HG03135 (cell line): ENCODE results near the gene ITGAL.
A peak's percentile ranks its signal among the peaks of the same experiment; 100 is the strongest.
"Not testable (repeated sequence)": the region's sequence is repeated elsewhere in the genome, so short reads cannot be mapped to it uniquely, and the experiment has no call there.

Experiments used
- ATAC-seq: cut with Tn5 transposase; IDR thresholded peaks from one replicate; pipeline ENCODE4 v1.9.1; 2021; ENCODE audit warnings: mild to moderate bottlenecking, moderate library complexity; ENCODE audit not compliant: unreplicated experiment

The ITGAL gene

GRCh38 chr16:30472328-30472942 lies at the start of gene ITGAL:
Gene ITGAL (plus strand): TSS chr16:30472742. CDS start chr16:30472838, 96 bp downstream.
- ATAC-seq = peak; percentile 48

GRCh38 chr16:30428055-30428454 lies 44.5 kb upstream of the ITGAL start:
- ATAC-seq = no peak

- peak; percentile 7 for ATAC-seq
Observed at GRCh38 chr16:30429418-30429677, 43.2 kb upstream of the ITGAL start.

GRCh38 chr16:30429678-30430427 lies 42.7 kb upstream of the ITGAL start, which contains the start of gene DCTPP1:
Gene DCTPP1 (minus strand): TSS chr16:30430030. CDS start chr16:30429980, 50 bp downstream.
- ATAC-seq = peak; percentile 95

- peak; percentile 7 for ATAC-seq
Observed at GRCh38 chr16:30430428-30430970, 42.0 kb upstream of the ITGAL start.

GRCh38 chr16:30434852-30435251 lies 37.7 kb upstream of the ITGAL start:
- no peak for ATAC-seq

- no peak for ATAC-seq
Observed at GRCh38 chr16:30437511-30438046, 35.0 kb upstream of the ITGAL start.

- no peak for ATAC-seq
Observed at GRCh38 chr16:30438835-30439234, 33.7 kb upstream of the ITGAL start.

- no peak for ATAC-seq
Observed at GRCh38 chr16:30439720-30440348, 32.7 kb upstream of the ITGAL start.

- ATAC-seq = no peak
Observed at GRCh38 chr16:30443631-30444030, 28.9 kb upstream of the ITGAL start.

- ATAC-seq = no peak
Observed at GRCh38 chr16:30444231-30445148, 28.1 kb upstream of the ITGAL start.

- peak; percentile 8 for ATAC-seq
Observed at GRCh38 chr16:30445149-30445407, 27.5 kb upstream of the ITGAL start.

- ATAC-seq = peak; percentile 82
Observed at GRCh38 chr16:30445408-30446202, 26.9 kb upstream of the ITGAL start, which contains the start of gene SEPHS2. Gene SEPHS2 (minus strand): TSS chr16:30445874. CDS start chr16:30445727, 147 bp downstream.

GRCh38 chr16:30446203-30446595 lies 26.3 kb upstream of the ITGAL start:
- ATAC-seq = no peak

- ATAC-seq = no peak
Observed at GRCh38 chr16:30447512-30448226, 24.9 kb upstream of the ITGAL start.

- no peak for ATAC-seq
Observed at GRCh38 chr16:30449116-30449435, 23.5 kb upstream of the ITGAL start.

- not testable (repeated sequence) for ATAC-seq
Observed at GRCh38 chr16:30452709-30453580, 19.6 kb upstream of the ITGAL start.

- ATAC-seq = no peak
Observed at GRCh38 chr16:30456302-30456701, 16.2 kb upstream of the ITGAL start.
